Tibial nerve (tissue), 4 donors: ENCODE measurements around the gene SIAH3. TPM values are rescaled to one million over a fixed set of nuclear protein-coding genes. Genes with fewer than 3 reads are reported as not detected.

Experiments used
- DNase-seq, 2 donors: peaks; one replicate each; pipeline ENCODE4 v3.0.0-alpha.2; 2019; ENCODE audit warnings: low spot score in 2 of 2
- H3K27ac ChIP-seq, 4 donors: fragments of 200-600 bp; sonication (generic) in 3 of 4; one replicate each; pipeline ENCODE4 v1.5.1; 2017 to 2019; ENCODE audit warnings: mild to moderate bottlenecking in 1 of 4
- H3K27me3 ChIP-seq, 2 donors: fragments of 200-600 bp; sonication (generic) in 1 of 2; one replicate each; pipeline versions ENCODE4 v1.5.1 to v1.6.0; 2017 to 2019
- H3K36me3 ChIP-seq, 3 donors: fragments of 200-600 bp; sonication (generic); one replicate each; pipeline ENCODE4 v1.5.1; 2018 to 2019
- H3K4me1 ChIP-seq, 4 donors: fragments of 200-600 bp; sonication (generic) in 3 of 4; one replicate each; pipeline ENCODE4 v1.5.1; 2017 to 2019
- H3K4me3 ChIP-seq, 4 donors: fragments of 200-600 bp; sonication (generic) in 3 of 4; one replicate each; pipeline ENCODE4 v1.5.1; 2017 to 2019; ENCODE audit warnings: mild to moderate bottlenecking in 1 of 4, moderate library complexity in 1 of 4
- H3K9me3 ChIP-seq, 4 donors: fragments of 200-600 bp; sonication (generic) in 3 of 4; one replicate each; pipeline ENCODE4 v1.5.1; 2017 to 2019
- CTCF ChIP-seq, 5 experiments: fragments of 200-600 bp in 3 of 5; fragments of 450-650 bp in 2 of 5; sonication (generic) in 3 of 5; IDR thresholded peaks; one replicate each; pipeline ENCODE4 v1.5.1; 2016 to 2019; ENCODE audit warnings: antibody characterized with exemption in 5 of 5, mild to moderate bottlenecking in 3 of 5, moderate library complexity in 2 of 5
- EP300 ChIP-seq, 2 donors: sonication (generic); formaldehyde crosslinking; IDR thresholded peaks; one replicate each; pipeline ENCODE4 v1.6.1; 2017; ENCODE audit warnings: antibody characterized with exemption in 2 of 2, mild to moderate bottlenecking in 1 of 2
- POLR2A ChIP-seq, 2 donors: fragments of 450-650 bp; IDR thresholded peaks; one replicate each; pipeline ENCODE4 v1.6.1; 2017; ENCODE audit warnings: antibody characterized with exemption in 2 of 2, mild to moderate bottlenecking in 2 of 2, moderate library complexity in 2 of 2
- WGBS, 2 donors: methylation state at CpG; one replicate each; pipeline ENCODE4 v1.1.5; 2018; 5-methylcytosine and 5-hydroxymethylcytosine counted together
- total RNA-seq, 4 donors: library from RNA; depleted of rRNA; stranded (reverse); fragments of >200 nt; gene quantifications; one replicate each; pipeline ENCODE4 v1.1.0, GENCODE V29; 2016

SIAH3 gene
- total RNA-seq, 4 donors from 2014 or later: not detected

GRCh38 chr13:45779901-45780300 lies 71.7 kb downstream of the SIAH3 start:
- WGBS, 2 donors: 84 to 87% methylated on average over 5 of the region's 5 CpGs
- no peak for DNase-seq
- TF ChIP-seq POLR2A (IDR thresholded peaks at IDR 0.05) (no peak), CTCF (IDR thresholded peaks at IDR 0.05) (no peak), EP300 (IDR thresholded peaks at IDR 0.05) (no peak)

DNA sequence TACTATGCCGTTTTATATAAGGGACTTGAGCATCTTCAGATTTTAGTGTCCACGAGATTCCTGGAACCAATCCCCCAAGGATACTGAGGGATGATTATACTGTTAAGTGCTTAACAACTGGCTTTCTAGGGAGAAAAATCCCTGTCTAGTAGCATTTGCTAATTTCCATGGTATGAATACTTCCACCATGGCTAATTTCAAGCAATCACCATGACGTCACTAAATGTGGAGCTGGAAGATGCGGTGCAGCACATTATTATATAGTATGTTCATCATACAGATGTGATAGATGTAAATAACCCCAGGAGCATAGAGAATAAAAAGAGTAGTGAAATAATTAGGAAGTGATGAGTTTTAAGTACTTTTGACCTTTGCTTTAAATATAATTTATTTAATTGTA lies 72.7 kb downstream of the SIAH3 start:
- 67 to 73% methylated on average over 4 of the region's 4 CpGs for WGBS, 2 donors
- TF ChIP-seq EP300 (IDR thresholded peaks at IDR 0.05): no peak
- TF ChIP-seq CTCF (IDR thresholded peaks at IDR 0.05): no peak
- TF ChIP-seq POLR2A (IDR thresholded peaks at IDR 0.05): no peak
- no peaks in the 10 kb centered on the region for H3K27me3 ChIP-seq

More at GRCh38 chr13:45779901-45780300, 71.7 kb downstream of the SIAH3 start:
- Histone ChIP-seq H3K27me3 (no peaks in the 10 kb centered on the region), H3K4me3 (no peak overlapping the region), H3K9me3 (no peaks in the 10 kb centered on the region), H3K27ac (no peak overlapping the region), H3K4me1 (no peaks in the 10 kb centered on the region), H3K36me3 (no peaks in the 10 kb centered on the region)

DNA sequence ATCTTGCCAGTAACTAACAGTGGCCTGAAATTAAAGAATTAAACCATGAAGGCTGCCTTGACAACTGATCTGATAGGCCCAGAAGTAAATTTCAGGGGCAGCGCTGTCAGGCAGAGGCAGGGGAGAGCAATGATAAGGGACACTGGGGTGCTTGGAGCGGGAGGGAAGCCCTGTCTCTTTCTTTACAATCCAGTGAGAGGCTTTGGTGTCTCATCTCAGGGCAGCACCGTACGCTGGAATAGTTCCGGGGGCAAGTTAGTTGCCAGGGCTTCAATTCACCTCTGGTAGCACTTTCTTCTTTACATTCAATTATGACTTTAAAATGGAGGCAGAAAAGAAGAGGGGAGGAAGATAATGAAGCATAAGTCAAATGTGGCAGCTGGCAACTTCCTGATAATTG lies 74.8 kb downstream of the SIAH3 start:
- DNase-seq: no peak
- TF ChIP-seq POLR2A (IDR thresholded peaks at IDR 0.05): no peak
- no peak for TF ChIP-seq EP300 (IDR thresholded peaks at IDR 0.05)
- no peak for TF ChIP-seq CTCF (IDR thresholded peaks at IDR 0.05)
- Histone ChIP-seq H3K27me3 (no peaks in the 10 kb centered on the region), H3K4me3 (no peak overlapping the region), H3K27ac (no peak overlapping the region), H3K9me3 (no peaks in the 10 kb centered on the region), H3K4me1 (no peaks in the 10 kb centered on the region), H3K36me3 (no peaks in the 10 kb centered on the region)
- 75 to 78% methylated on average over 5 of the region's 5 CpGs for WGBS, 2 donors

More for the DNA sequence above, 72.7 kb downstream of the SIAH3 start:
- H3K9me3 ChIP-seq: no peaks in the 10 kb centered on the region
- no peak for DNase-seq
- H3K27ac ChIP-seq: no peak overlapping the region
- no peaks in the 10 kb centered on the region for H3K4me1 ChIP-seq
- H3K4me3 ChIP-seq: no peak overlapping the region
- H3K36me3 ChIP-seq: no peaks in the 10 kb centered on the region

- Histone ChIP-seq H3K9me3 (no peaks in the 10 kb centered on the region), H3K4me3 (no peak overlapping the region), H3K36me3 (no peaks in the 10 kb centered on the region), H3K4me1 (no peaks in the 10 kb centered on the region), H3K27ac (no peak overlapping the region), H3K27me3 (no peaks in the 10 kb centered on the region)
- DNase-seq: no peak
- TF ChIP-seq CTCF (IDR thresholded peaks at IDR 0.05) (no peak), EP300 (IDR thresholded peaks at IDR 0.05) (no peak), POLR2A (IDR thresholded peaks at IDR 0.05) (no peak)
- 51 to 73% methylated on average over 3 of the region's 3 CpGs for WGBS, 2 donors
Measured at GRCh38 chr13:45775401-45775963, 76.1 kb downstream of the SIAH3 start.

- no peak overlapping the region for H3K4me3 ChIP-seq
- H3K27me3 ChIP-seq: no peaks in the 10 kb centered on the region
- no peaks in the 10 kb centered on the region for H3K36me3 ChIP-seq
- no peak for TF ChIP-seq EP300 (IDR thresholded peaks at IDR 0.05)
- TF ChIP-seq POLR2A (IDR thresholded peaks at IDR 0.05): no peak
- TF ChIP-seq CTCF (IDR thresholded peaks at IDR 0.05): no peak
- H3K4me1 ChIP-seq: no peaks in the 10 kb centered on the region
- no peak overlapping the region for H3K27ac ChIP-seq
- 79 to 90% methylated on average over 3 of the region's 3 CpGs for WGBS, 2 donors
- DNase-seq: no peak
- H3K9me3 ChIP-seq: no peaks in the 10 kb centered on the region
Measured at GRCh38 chr13:45773944-45774343, 77.6 kb downstream of the SIAH3 start.
